Measurements from ENCODE around the gene DPP10. TPM values are rescaled to one million over a fixed set of nuclear protein-coding genes. Genes with fewer than 3 reads are reported as not detected.

DPP10 gene
- total RNA-seq, 1 donor from 2014 or later, result not detected

- H3K27ac ChIP-seq, result no peak overlapping the region
- TF ChIP-seq, protein P1, sequence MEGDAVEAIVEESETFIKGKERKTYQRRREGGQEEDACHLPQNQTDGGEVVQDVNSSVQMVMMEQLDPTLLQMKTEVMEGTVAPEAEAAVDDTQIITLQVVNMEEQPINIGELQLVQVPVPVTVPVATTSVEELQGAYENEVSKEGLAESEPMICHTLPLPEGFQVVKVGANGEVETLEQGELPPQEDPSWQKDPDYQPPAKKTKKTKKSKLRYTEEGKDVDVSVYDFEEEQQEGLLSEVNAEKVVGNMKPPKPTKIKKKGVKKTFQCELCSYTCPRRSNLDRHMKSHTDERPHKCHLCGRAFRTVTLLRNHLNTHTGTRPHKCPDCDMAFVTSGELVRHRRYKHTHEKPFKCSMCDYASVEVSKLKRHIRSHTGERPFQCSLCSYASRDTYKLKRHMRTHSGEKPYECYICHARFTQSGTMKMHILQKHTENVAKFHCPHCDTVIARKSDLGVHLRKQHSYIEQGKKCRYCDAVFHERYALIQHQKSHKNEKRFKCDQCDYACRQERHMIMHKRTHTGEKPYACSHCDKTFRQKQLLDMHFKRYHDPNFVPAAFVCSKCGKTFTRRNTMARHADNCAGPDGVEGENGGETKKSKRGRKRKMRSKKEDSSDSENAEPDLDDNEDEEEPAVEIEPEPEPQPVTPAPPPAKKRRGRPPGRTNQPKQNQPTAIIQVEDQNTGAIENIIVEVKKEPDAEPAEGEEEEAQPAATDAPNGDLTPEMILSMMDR (IDR thresholded peaks at IDR 0.05), result no peak
- H3K27me3 ChIP-seq, result no peaks in the 10 kb centered on the region
- intact Hi-C loops (cut with DNase I), result no loop called here
- no peaks in the 10 kb centered on the region for H3K9me3 ChIP-seq
- no peak overlapping the region for H3K4me3 ChIP-seq
- no peaks in the 10 kb centered on the region for H3K4me1 ChIP-seq
- H3K36me3 ChIP-seq, result no peaks in the 10 kb centered on the region
- no peak for DNase-seq (ENCODE audit: low spot score in 2 of 2)
Measured at GRCh38 chr2:114609801-114610200, 167.4 kb downstream of the DPP10 start.

DNA sequence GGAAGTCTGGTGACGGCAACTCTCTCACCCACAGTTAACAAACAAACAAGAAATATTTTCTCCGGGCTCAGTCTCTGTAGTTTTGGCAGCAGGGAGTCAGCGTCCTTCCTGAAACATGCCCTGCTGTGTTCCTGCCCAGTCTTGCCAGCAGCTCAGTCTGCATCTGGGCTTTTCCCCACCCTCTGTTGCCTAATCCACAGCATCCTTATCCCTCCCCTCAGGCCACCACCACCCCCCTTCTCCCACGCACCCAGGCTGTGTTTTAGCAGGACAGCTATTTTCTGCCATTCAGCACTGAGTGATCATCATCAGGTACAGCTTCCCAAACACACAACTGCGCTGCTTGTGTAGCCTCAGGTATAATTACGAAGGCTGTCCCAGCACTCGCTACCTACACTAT is 168.2 kb downstream of the DPP10 start:
- Histone ChIP-seq H3K4me1 (no peaks in the 10 kb centered on the region), H3K9me3 (no peaks in the 10 kb centered on the region), H3K27me3 (no peaks in the 10 kb centered on the region), H3K36me3 (no peaks in the 10 kb centered on the region), H3K4me3 (no peak overlapping the region), H3K27ac (no peak overlapping the region)
- intact Hi-C loops (cut with DNase I), result no loop called here
- TF ChIP-seq, protein P1 (IDR thresholded peaks at IDR 0.05), result no peak
- no peak for DNase-seq (ENCODE audit: low spot score in 2 of 2)

DNA sequence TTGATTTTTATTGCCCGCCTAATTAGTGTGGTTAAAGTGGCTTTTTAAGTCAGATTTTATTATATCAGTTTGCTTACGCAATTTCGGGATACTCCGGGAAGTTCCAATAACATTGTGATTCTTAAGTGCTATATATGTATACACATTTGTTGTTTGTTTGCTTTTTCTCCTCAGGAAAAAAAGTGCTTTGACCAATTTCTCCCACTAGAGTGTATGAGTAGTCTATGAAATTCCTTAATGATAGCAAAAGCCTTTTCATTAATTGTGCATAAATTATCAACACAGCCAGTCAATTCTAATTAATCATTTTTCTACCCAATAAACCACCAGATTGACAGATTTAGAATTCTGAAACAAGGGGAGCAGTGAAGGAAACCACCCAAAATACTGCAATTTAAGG is 172.2 kb downstream of the DPP10 start:
- no peaks in the 10 kb centered on the region for H3K4me1 ChIP-seq
- H3K9me3 ChIP-seq, result no peaks in the 10 kb centered on the region
- no peak overlapping the region for H3K4me3 ChIP-seq
- H3K36me3 ChIP-seq, result no peaks in the 10 kb centered on the region
- TF ChIP-seq, protein P1 (IDR thresholded peaks at IDR 0.05), result no peak
- H3K27ac ChIP-seq, result no peak overlapping the region
- H3K27me3 ChIP-seq, result no peaks in the 10 kb centered on the region
- intact Hi-C loops (cut with DNase I), result no loop called here
- no peak for DNase-seq (ENCODE audit: low spot score in 2 of 2)

- Histone ChIP-seq H3K4me3 (no peak overlapping the region), H3K9me3 (no peaks in the 10 kb centered on the region), H3K4me1 (no peaks in the 10 kb centered on the region), H3K36me3 (no peaks in the 10 kb centered on the region), H3K27me3 (no peaks in the 10 kb centered on the region), H3K27ac (no peak overlapping the region)
- TF ChIP-seq, protein P1 (IDR thresholded peaks at IDR 0.05), result no peak
- no peak for DNase-seq (ENCODE audit: low spot score in 2 of 2)
- intact Hi-C loops (cut with DNase I), result no loop called here
Measured at GRCh38 chr2:114628481-114628880, 186.0 kb downstream of the DPP10 start.

GRCh38 chr2:114631146-114631545 is 188.7 kb downstream of the DPP10 start:
- H3K4me1 ChIP-seq, result no peaks in the 10 kb centered on the region
- no peak overlapping the region for H3K27ac ChIP-seq
- H3K4me3 ChIP-seq, result no peak overlapping the region
- TF ChIP-seq, protein P1 (IDR thresholded peaks at IDR 0.05), result no peak
- intact Hi-C loops (cut with DNase I), result no loop called here
- no peaks in the 10 kb centered on the region for H3K9me3 ChIP-seq
- DNase-seq (ENCODE audit: low spot score in 2 of 2), result no peak
- H3K27me3 ChIP-seq, result no peaks in the 10 kb centered on the region
- no peaks in the 10 kb centered on the region for H3K36me3 ChIP-seq

DNA sequence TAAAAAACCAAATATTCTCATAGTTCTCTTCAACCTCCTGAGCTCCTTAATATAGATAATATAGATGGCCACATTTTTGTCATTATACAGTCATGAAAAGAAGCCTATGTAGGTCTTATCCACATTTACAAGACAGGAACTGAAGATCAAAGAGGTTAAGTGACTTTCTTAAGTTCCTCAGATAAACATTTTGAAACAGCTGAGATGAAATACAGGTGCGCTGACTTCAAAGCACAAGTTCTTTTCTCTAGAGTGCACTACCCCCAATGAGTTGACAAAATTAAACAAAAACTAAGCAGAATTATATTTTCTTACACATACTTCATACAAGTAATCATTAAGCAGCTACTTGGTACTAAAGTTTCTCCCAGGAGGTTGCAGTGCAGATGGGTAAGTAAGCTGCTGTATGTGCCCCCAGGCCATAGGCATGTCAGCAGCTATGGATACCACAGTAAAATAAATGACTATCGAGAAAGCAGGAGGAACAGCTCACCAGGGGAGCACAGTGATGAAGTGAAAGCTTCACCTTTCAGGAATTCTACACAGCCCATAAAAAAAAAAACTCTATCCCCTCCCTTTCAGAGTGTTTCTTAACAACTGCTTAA is 199.8 kb downstream of the DPP10 start:
- TF ChIP-seq, protein P1 (IDR thresholded peaks at IDR 0.05), result no peak
- H3K4me1 ChIP-seq, result no peaks in the 10 kb centered on the region
- H3K9me3 ChIP-seq, result no peaks in the 10 kb centered on the region
- H3K27ac ChIP-seq, result no peak overlapping the region
- H3K36me3 ChIP-seq, result no peaks in the 10 kb centered on the region
- H3K4me3 ChIP-seq, result no peak overlapping the region
- intact Hi-C loops (cut with DNase I), result no loop called here
- H3K27me3 ChIP-seq, result no peaks in the 10 kb centered on the region
- DNase-seq (ENCODE audit: low spot score in 2 of 2), result no peak

Data from ascending aorta (tissue), 2 donors.